ENCODE measurements around the gene UNC13C. TPM values are rescaled to one million over a fixed set of nuclear protein-coding genes. Genes with fewer than 3 reads are reported as not detected.

The UNC13C gene
- total RNA-seq, 2 donors from 2014 or later = 1.2 to 4.2 TPM

GRCh38 chr15:54575586-54575985, 597.3 kb downstream of the UNC13C start:
- H3K4me3 ChIP-seq = no peak overlapping the region
- H3K4me1 ChIP-seq (ENCODE audit: control insufficient read depth in 1 of 2, low read depth in 2 of 2) = peaks cover 0 to 10% of the 10 kb centered on the region in 2 donors
- H3K27ac ChIP-seq = no peak overlapping the region
- H3K36me3 ChIP-seq = no peaks in the 10 kb centered on the region
- DNase-seq (ENCODE audit: low spot score) (no peak), ATAC-seq (ENCODE audit: insufficient number of reproducible peaks, low FRiP score, low read depth) (no peak)
- no peak for TF ChIP-seq CTCF (IDR thresholded peaks at IDR 0.05)
- H3K9me3 ChIP-seq = no peaks in the 10 kb centered on the region
- no peaks in the 10 kb centered on the region for H3K27me3 ChIP-seq (replicated peaks; ENCODE audit: insufficient read depth)

- DNase-seq (ENCODE audit: low spot score) = no peak
- no peak for TF ChIP-seq CTCF (IDR thresholded peaks at IDR 0.05)
- Histone ChIP-seq H3K36me3 (no peaks in the 10 kb centered on the region), H3K27ac (no peak overlapping the region), H3K27me3 (replicated peaks; ENCODE audit: insufficient read depth) (no peaks in the 10 kb centered on the region), H3K4me1 (ENCODE audit: control insufficient read depth in 1 of 2, low read depth in 2 of 2) (peaks cover 0 to 10% of the 10 kb centered on the region in 2 donors), H3K9me3 (no peaks in the 10 kb centered on the region), H3K4me3 (no peak overlapping the region)
- no peak for ATAC-seq (ENCODE audit: insufficient number of reproducible peaks, low FRiP score, low read depth)
These were observed 598.2 kb downstream of the UNC13C start for GRCh38 chr15:54576298-54576935.

- peaks cover 0 to 10% of the 10 kb centered on the region in 2 donors for H3K4me1 ChIP-seq (ENCODE audit: control insufficient read depth in 1 of 2, low read depth in 2 of 2)
- no peaks in the 10 kb centered on the region for H3K9me3 ChIP-seq
- no peak for TF ChIP-seq CTCF (IDR thresholded peaks at IDR 0.05)
- no peak overlapping the region for H3K27ac ChIP-seq
- no peak for ATAC-seq (ENCODE audit: insufficient number of reproducible peaks, low FRiP score, low read depth)
- no peak overlapping the region for H3K4me3 ChIP-seq
- no peaks in the 10 kb centered on the region for H3K36me3 ChIP-seq
- no peaks in the 10 kb centered on the region for H3K27me3 ChIP-seq (replicated peaks; ENCODE audit: insufficient read depth)
- DNase-seq (ENCODE audit: low spot score) = no peak
These were observed 599.4 kb downstream of the UNC13C start for GRCh38 chr15:54577476-54578250.

- Histone ChIP-seq H3K4me1 (ENCODE audit: control insufficient read depth in 1 of 2, low read depth in 2 of 2) (peaks cover 0 to 10% of the 10 kb centered on the region in 2 donors), H3K27ac (no peak overlapping the region), H3K9me3 (no peaks in the 10 kb centered on the region), H3K36me3 (no peaks in the 10 kb centered on the region), H3K4me3 (no peak overlapping the region), H3K27me3 (replicated peaks; ENCODE audit: insufficient read depth) (no peaks in the 10 kb centered on the region)
- ATAC-seq (ENCODE audit: insufficient number of reproducible peaks, low FRiP score, low read depth) (no peak), DNase-seq (ENCODE audit: low spot score) (no peak)
- no peak for TF ChIP-seq CTCF (IDR thresholded peaks at IDR 0.05)
These were observed 601.6 kb downstream of the UNC13C start for GRCh38 chr15:54579855-54580254.

- Histone ChIP-seq H3K36me3 (no peaks in the 10 kb centered on the region), H3K27me3 (replicated peaks; ENCODE audit: insufficient read depth) (no peaks in the 10 kb centered on the region), H3K4me1 (ENCODE audit: control insufficient read depth in 1 of 2, low read depth in 2 of 2) (peaks cover 0 to 10% of the 10 kb centered on the region in 2 donors), H3K27ac (no peak overlapping the region), H3K9me3 (no peaks in the 10 kb centered on the region), H3K4me3 (no peak overlapping the region)
- TF ChIP-seq CTCF (IDR thresholded peaks at IDR 0.05) = no peak
- ATAC-seq (ENCODE audit: insufficient number of reproducible peaks, low FRiP score, low read depth) (no peak), DNase-seq (ENCODE audit: low spot score) (no peak)
These were observed 602.4 kb downstream of the UNC13C start for GRCh38 chr15:54580643-54581042.

Data from thoracic aorta (tissue), 2 donors.